IMR-90 (cell line): Measurements from ENCODE around the gene ACSS1. TPM values are rescaled to one million over a fixed set of nuclear protein-coding genes. Genes with fewer than 3 reads are reported as not detected.

ENCODE experiments used
- ATAC-seq: fragments of 200-7000 bp; cut with Tn5 transposase; 2 replicates; pipeline ENCODE4 v1.9.1; 2020; ENCODE audit warnings: low read depth, mild to moderate bottlenecking, moderate library complexity
- BruUV-seq: library from RNA; stranded (reverse); fragments of 400-500 nt; replicated peaks from 2 replicates; lab custom pipeline; 2021; lab: Mats Ljungman, UMichigan
- CTCF ChIA-PET: fragments of 300-600 bp; formaldehyde crosslinking; extraction: SDS; loops from one replicate; lab custom pipeline; 2021; ENCODE audit warnings: antibody characterized with exemption; lab: Yijun Ruan, JAX
- POLR2A ChIA-PET: fragments of 300-600 bp; sonication (Branson Sonifier 250); formaldehyde crosslinking; loops from one replicate; lab custom pipeline; 2022; ENCODE audit warnings: antibody characterized with exemption; ENCODE audit not compliant: unreplicated experiment; lab: Charles Lee
- DNase-seq: peaks from one replicate; pipeline ENCODE4 v3.0.0; 2013
- H2AFZ ChIP-seq: replicated peaks from 2 replicates; pipeline ENCODE3; 2013; ENCODE audit warnings: low read length, mild to moderate bottlenecking; ENCODE audit not compliant: poor library complexity
- H2AK5ac ChIP-seq: 2 replicates; pipeline ENCODE4 v1.6.1; 2013; ENCODE audit warnings: low read depth, low read length, inconsistent platforms
- H2AK9ac ChIP-seq: replicated peaks from 2 replicates; pipeline ENCODE3; 2013; ENCODE audit warnings: mild to moderate bottlenecking, low read depth, low read length, moderate library complexity; ENCODE audit not compliant: poor library complexity
- H2BK120ac ChIP-seq: 2 replicates; pipeline ENCODE4 v1.6.1; 2013; ENCODE audit warnings: low read depth, low read length, inconsistent platforms
- H2BK15ac ChIP-seq: 3 replicates; pipeline ENCODE4 v1.6.1; 2013; ENCODE audit warnings: low read depth, low read length, inconsistent platforms
- H2BK20ac ChIP-seq: 2 replicates; pipeline ENCODE4 v1.6.1; 2013; ENCODE audit warnings: low read depth, mild to moderate bottlenecking, inconsistent platforms, low read length, moderate library complexity
- H2BK5ac ChIP-seq: 2 replicates; pipeline ENCODE4 v1.6.1; 2013; ENCODE audit warnings: mild to moderate bottlenecking, low read depth, low read length, inconsistent platforms; ENCODE audit not compliant: poor library complexity, severe bottlenecking
- H3K14ac ChIP-seq: replicated peaks from 2 replicates; pipeline ENCODE4 v1.6.1; 2013; ENCODE audit warnings: low read depth, low read length, inconsistent platforms
- H3K18ac ChIP-seq: 2 replicates; pipeline ENCODE4 v1.6.1; 2013; ENCODE audit warnings: low read depth, low read length, control low read depth
- H3K23ac ChIP-seq: 2 replicates; pipeline ENCODE4 v1.6.1; 2013; ENCODE audit warnings: low read depth, low read length, inconsistent platforms
- H3K27ac ChIP-seq: 2 replicates; pipeline ENCODE4 v1.5.1; 2013; ENCODE audit warnings: mild to moderate bottlenecking, control low read depth, low read length; ENCODE audit not compliant: insufficient read depth
- H3K27me3 ChIP-seq: 2 replicates; pipeline ENCODE4 v1.6.1; 2013; ENCODE audit warnings: low read length; ENCODE audit not compliant: control insufficient read depth, insufficient read depth
- H3K36me3 ChIP-seq: 2 replicates; pipeline ENCODE4 v1.6.1; 2013; ENCODE audit warnings: low read length, mixed read lengths; ENCODE audit not compliant: control insufficient read depth, insufficient read depth
- H3K4ac ChIP-seq: 2 replicates; pipeline ENCODE4 v1.6.1; 2013; ENCODE audit warnings: low read depth, low read length, inconsistent platforms
- H3K4me1 ChIP-seq: 2 replicates; pipeline ENCODE4 v1.6.1; 2013; ENCODE audit warnings: low read length, mixed read lengths; ENCODE audit not compliant: control insufficient read depth, insufficient read depth
- H3K4me2 ChIP-seq: 2 replicates; pipeline ENCODE4 v1.6.1; 2013; ENCODE audit warnings: low read depth, mild to moderate bottlenecking, control low read depth, low read length, moderate library complexity
- H3K4me3 ChIP-seq: 2 replicates; pipeline ENCODE4 v1.5.1; 2013; ENCODE audit warnings: low read depth, mild to moderate bottlenecking, control low read depth, low read length, moderate library complexity; ENCODE audit not compliant: insufficient read depth
- H3K56ac ChIP-seq: 2 replicates; pipeline ENCODE4 v1.6.1; 2013; ENCODE audit warnings: low read length, inconsistent platforms; ENCODE audit not compliant: insufficient read depth; ENCODE audit errors: extremely low read depth
- H3K79me1 ChIP-seq, 2 experiments: 2 replicates each; pipeline ENCODE4 v1.6.1; 2013; ENCODE audit warnings: low read length in 2 of 2, inconsistent platforms in 1 of 2, low read depth in 1 of 2
- H3K9ac ChIP-seq: 2 replicates; pipeline ENCODE4 v1.6.1; 2013; ENCODE audit warnings: low read depth, low read length, control low read depth
- H3K9me1 ChIP-seq: 2 replicates; pipeline ENCODE4 v1.6.1; 2013; ENCODE audit warnings: low read length, inconsistent platforms; ENCODE audit not compliant: insufficient read depth
- H3K9me3 ChIP-seq: 2 replicates; pipeline ENCODE4 v1.6.1; 2013; ENCODE audit warnings: low read length; ENCODE audit not compliant: control insufficient read depth, insufficient read depth
- H4K20me1 ChIP-seq: 2 replicates; pipeline ENCODE4 v1.6.1; 2013; ENCODE audit warnings: low read length, inconsistent platforms; ENCODE audit not compliant: insufficient read depth
- H4K5ac ChIP-seq: 2 replicates; pipeline ENCODE4 v1.6.1; 2013; ENCODE audit warnings: mild to moderate bottlenecking, low read depth, low read length, control low read depth
- H4K8ac ChIP-seq, 2 experiments: 2 replicates each; pipeline ENCODE4 v1.6.1; 2013; ENCODE audit warnings: low read depth in 2 of 2, low read length in 2 of 2, control low read depth in 1 of 2, inconsistent platforms in 1 of 2
- H4K91ac ChIP-seq: 2 replicates; pipeline ENCODE4 v1.6.1; 2013; ENCODE audit warnings: low read depth, low read length, inconsistent platforms; ENCODE audit not compliant: insufficient read depth
- CHD1 ChIP-seq: IDR thresholded peaks from 2 replicates; pipeline ENCODE4 v1.6.1; 2012; ENCODE audit warnings: low read depth, low read length, improper control_type of control experiment
- WGBS, 2 experiments: methylation state at CpG; one replicate each; pipeline versions ENCODE4 v1.1.5 to v1.1.7; 2013; ENCODE audit warnings: missing lambda C conversion rate in 2 of 2; ENCODE audit not compliant: insufficient read length in 1 of 2; ENCODE audit errors: extremely low coverage in 2 of 2; 5-methylcytosine and 5-hydroxymethylcytosine counted together
- dilution Hi-C: fragments of 300-500 bp; cut with HindIII; formaldehyde crosslinking; loops from one replicate; pipeline ENCODE4 v1.14.3; 2018; ENCODE audit warnings: low sequenced_read_pairs; ENCODE audit not compliant: unreplicated experiment
- in situ Hi-C: fragments of 300-500 bp; cut with MboI; formaldehyde crosslinking; loops from 3 replicates; pipeline ENCODE4 v1.14.3; 2019; ENCODE audit warnings: low sequenced_read_pairs, inconsistent platforms, mixed read lengths
- intact Hi-C: fragments of 100-400 bp; cut with micrococcal nuclease; formaldehyde crosslinking; loops from 2 replicates; pipeline ENCODE4 v1.10.0; 2022
- polyA plus RNA-seq, 3 experiments: library from polyadenylated mRNA; depleted of rRNA; stranded (reverse); fragments of >200 nt; gene quantifications; 2 replicates each; pipeline ENCODE4 v1.2.3, GENCODE V29; 2012; ENCODE audit warnings: low replicate concordance in 1 of 3
- total RNA-seq: library from RNA; depleted of rRNA; stranded (reverse); fragments of >200 nt; gene quantifications from 2 replicates; pipeline ENCODE4 v1.2.3, GENCODE V29; 2012

ACSS1 gene
- total and polyA plus RNA-seq, 2 of the 4 experiments (the other 2 are of a cell fraction), result 0.72 to 1.2 TPM

- no peak overlapping the region for H4K5ac ChIP-seq
- DNase-seq (no peak), ATAC-seq (no peak)
- no peak overlapping the region for H4K91ac ChIP-seq
- H3K27ac ChIP-seq, result no peak overlapping the region
- TF ChIP-seq CHD1, result no peak
- in situ Hi-C loops, result no loop called here
- no peaks in the 10 kb centered on the region for H3K9me3 ChIP-seq
- no peaks in the 10 kb centered on the region; the same call in 1 of the 2 replicates for H3K27me3 ChIP-seq
- no peak overlapping the region for H2BK15ac ChIP-seq
- no peak overlapping the region for H2AK9ac ChIP-seq
- no peak overlapping the region for H2BK120ac ChIP-seq
- H3K14ac ChIP-seq, result no peak overlapping the region
- no peak overlapping the region for H3K4me2 ChIP-seq
- BruUV-seq, result no TSS peak
- H4K20me1 ChIP-seq, result no peaks in the 10 kb centered on the region
- no peak overlapping the region for H2BK20ac ChIP-seq
- H3K9ac ChIP-seq, result no peak overlapping the region
- H3K79me1 ChIP-seq, result no peaks in the 10 kb centered on the region
- H2AFZ ChIP-seq, result no peak overlapping the region
- no peak overlapping the region for H3K23ac ChIP-seq
- dilution Hi-C loops, result no loop called here
- ChIA-PET POLR2A (no interaction called here), CTCF (no interaction called here)
- 66% methylated on average over 4 of the region's 8 CpGs; no CpG with 5 or more reads in 1 of the 2 experiments for WGBS, 2 experiments
- H3K4me3 ChIP-seq, result no peak overlapping the region
- no peak overlapping the region for H2AK5ac ChIP-seq
- no peak overlapping the region for H3K18ac ChIP-seq
- H3K56ac ChIP-seq, result no peak overlapping the region
- no peak overlapping the region for H4K8ac ChIP-seq
- H3K36me3 ChIP-seq, result no peaks in the 10 kb centered on the region
- no peaks in the 10 kb centered on the region for H3K9me1 ChIP-seq
- no peaks in the 10 kb centered on the region for H3K4me1 ChIP-seq
- intact Hi-C loops, result no loop called here
- H2BK5ac ChIP-seq, result no peak overlapping the region
- no peak overlapping the region for H3K4ac ChIP-seq
Observed at GRCh38 chr20:25030649-25031207, 27.2 kb downstream of the ACSS1 start.
